Measurements from ENCODE around the gene ZNF260. TPM values are rescaled to one million over a fixed set of nuclear protein-coding genes. Genes with fewer than 3 reads are reported as not detected.

Gene ZNF260
- polyA plus RNA-seq, 2 of the 4 experiments (the other 2 are of a cell fraction) = 22.8 to 25.6 TPM

GRCh38 chr19:36489118-36489919, 38.8 kb downstream of the ZNF260 start, which contains the start of gene ZNF566:
TSS of gene ZNF566 (minus strand) at chr19:36489561. CDS start at chr19:36476557, 13,004 bp downstream.
- DNase-seq (ENCODE audit: low read depth in 1 of 2, low spot score in 1 of 2) = peak; percentile 100
- ChIA-PET CTCF (interaction anchor here (0.6 to 2.0 kb wide), 8 partner anchors 10 to 364 kb away, joined by 3 to 7 read pairs (median 3); partner anchors contain the start of gene ZFP14), POLR2A (interaction anchor here (0.5 to 2.0 kb wide), 24 partner anchors 9 to 1290 kb away, joined by 3 to 49 read pairs (median 4); partner anchors contain the start of genes POLR2I, TBCB, ZFP14 and ZNF146)
- Histone ChIP-seq H3K4me1 (peaks cover 4% of the 10 kb centered on the region; the same call in 1 of the 3 replicates), H3K27ac (peak within 1 kb of the TSS; percentile 89), H3K9me3 (peaks cover 67% of the 10 kb centered on the region), H3K4me2 (peak within 1 kb of the TSS; percentile 71), H3K4me3 (peak within 1 kb of the TSS; percentile 52)
- peak; percentile 99 for FAIRE-seq
- WGBS (ENCODE audit: missing lambda C conversion rate) = 1% methylated on average over 52 of the region's 53 CpGs
- peak; percentile 97 to 98 for ATAC-seq
- TF ChIP-seq POLR2AphosphoS2 (conservative IDR thresholded peaks at IDR 0.05; ENCODE audit: low read length) (no peak), CBX2 (IDR thresholded peaks at IDR 0.05; ENCODE audit: borderline replicate concordance, low read depth) (no peak), HEYL (CRISPR knock-in tag; IDR thresholded peaks at IDR 0.05) (no peak), NPAS2 (CRISPR knock-in tag; IDR thresholded peaks at IDR 0.05; ENCODE audit: borderline replicate concordance) (peak; percentile 41; the same call in 1 of the 2 replicates), BHLHE40 (IDR thresholded peaks at IDR 0.05; ENCODE audit: low read depth, low read length) (no peak), NFE2L2 (conservative IDR thresholded peaks at IDR 0.05; ENCODE audit: low read length) (no peak), PHF8 (IDR thresholded peaks at IDR 0.05; ENCODE audit: borderline replicate concordance, low read depth) (peak; percentile 91), FOSB (CRISPR knock-in tag; IDR thresholded peaks at IDR 0.05) (no peak), TFCP2L1 (CRISPR knock-in tag; IDR thresholded peaks at IDR 0.05) (peak; percentile 87; the same call in 1 of the 2 replicates), MAFK (IDR thresholded peaks at IDR 0.05; ENCODE audit: partially characterized antibody) (no peak), ZNF302 (CRISPR knock-in tag; IDR thresholded peaks at IDR 0.05) (no peak), JUN (IDR thresholded peaks at IDR 0.05) (peak in 1 of 2 experiments; percentile 82; a peak in 4 of 5 replicates), GATA3 (IDR thresholded peaks at IDR 0.05; ENCODE audit: borderline replicate concordance) (peak; percentile 74), TP53 (CRISPR knock-in tag; IDR thresholded peaks at IDR 0.05) (0 out of 2 replicates have a peak, but pooled peaks have one; percentile 57), CBX8 (IDR thresholded peaks at IDR 0.05) (no peak), CEBPB (IDR thresholded peaks at IDR 0.05) (no peak; a peak in 1 of 4 replicates), CHD4 (IDR thresholded peaks at IDR 0.05; ENCODE audit: borderline replicate concordance) (no peak), EHF (CRISPR knock-in tag; IDR thresholded peaks at IDR 0.05) (peak; percentile 66; the same call in 1 of the 2 replicates), ZC3H11A (IDR thresholded peaks at IDR 0.05) (no peak), MAZ (IDR thresholded peaks at IDR 0.05; ENCODE audit: borderline replicate concordance, low read depth, low read length) (0 out of 2 replicates have a peak, but pooled peaks have one; percentile 13), HES2 (IDR thresholded peaks at IDR 0.05) (no peak), MYC (IDR thresholded peaks at IDR 0.05; ENCODE audit: borderline replicate concordance, low read length) (peak; percentile 83), FOXS1 (CRISPR knock-in tag; IDR thresholded peaks at IDR 0.05) (0 out of 2 replicates have a peak, but pooled peaks have one; percentile 48), EHMT2 (IDR thresholded peaks at IDR 0.05; ENCODE audit: low read depth) (no peak), RCOR1 (IDR thresholded peaks at IDR 0.05; ENCODE audit: low read depth, low read length) (no peak), ESRRA (IDR thresholded peaks at IDR 0.05; ENCODE audit: borderline replicate concordance, low read length) (no peak), HOXB5 (CRISPR knock-in tag; IDR thresholded peaks at IDR 0.05) (0 out of 2 replicates have a peak, but pooled peaks have one; percentile 64), RAD21 (conservative IDR thresholded peaks at IDR 0.05 in 1 of 2, IDR thresholded peaks at IDR 0.05 in 1 of 2) (no peak), ZSCAN20 (CRISPR knock-in tag; IDR thresholded peaks at IDR 0.05) (no peak), SMC3 (IDR thresholded peaks at IDR 0.05) (no peak), POLR2A (IDR thresholded peaks at IDR 0.05; ENCODE audit: low read length) (peak; percentile 67), EP300 (IDR thresholded peaks at IDR 0.05) (no peak)
- TF ChIP-seq, protein P1, sequence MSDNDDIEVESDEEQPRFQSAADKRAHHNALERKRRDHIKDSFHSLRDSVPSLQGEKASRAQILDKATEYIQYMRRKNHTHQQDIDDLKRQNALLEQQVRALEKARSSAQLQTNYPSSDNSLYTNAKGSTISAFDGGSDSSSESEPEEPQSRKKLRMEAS (IDR thresholded peaks at IDR 0.05) = peak; percentile 98
- TF ChIP-seq, protein P2, sequence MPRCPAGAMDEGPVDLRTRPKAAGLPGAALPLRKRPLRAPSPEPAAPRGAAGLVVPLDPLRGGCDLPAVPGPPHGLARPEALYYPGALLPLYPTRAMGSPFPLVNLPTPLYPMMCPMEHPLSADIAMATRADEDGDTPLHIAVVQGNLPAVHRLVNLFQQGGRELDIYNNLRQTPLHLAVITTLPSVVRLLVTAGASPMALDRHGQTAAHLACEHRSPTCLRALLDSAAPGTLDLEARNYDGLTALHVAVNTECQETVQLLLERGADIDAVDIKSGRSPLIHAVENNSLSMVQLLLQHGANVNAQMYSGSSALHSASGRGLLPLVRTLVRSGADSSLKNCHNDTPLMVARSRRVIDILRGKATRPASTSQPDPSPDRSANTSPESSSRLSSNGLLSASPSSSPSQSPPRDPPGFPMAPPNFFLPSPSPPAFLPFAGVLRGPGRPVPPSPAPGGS (IDR thresholded peaks at IDR 0.05) = peak; percentile 79; the same call in 1 of the 3 replicates
- TF ChIP-seq, protein P3, sequence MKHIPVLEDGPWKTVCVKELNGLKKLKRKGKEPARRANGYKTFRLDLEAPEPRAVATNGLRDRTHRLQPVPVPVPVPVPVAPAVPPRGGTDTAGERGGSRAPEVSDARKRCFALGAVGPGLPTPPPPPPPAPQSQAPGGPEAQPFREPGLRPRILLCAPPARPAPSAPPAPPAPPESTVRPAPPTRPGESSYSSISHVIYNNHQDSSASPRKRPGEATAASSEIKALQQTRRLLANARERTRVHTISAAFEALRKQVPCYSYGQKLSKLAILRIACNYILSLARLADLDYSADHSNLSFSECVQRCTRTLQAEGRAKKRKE (CRISPR knock-in tag; IDR thresholded peaks at IDR 0.05; ENCODE audit: low read depth) = peak; percentile 71; the same call in 1 of the 2 replicates
- TF ChIP-seq, protein P4, sequence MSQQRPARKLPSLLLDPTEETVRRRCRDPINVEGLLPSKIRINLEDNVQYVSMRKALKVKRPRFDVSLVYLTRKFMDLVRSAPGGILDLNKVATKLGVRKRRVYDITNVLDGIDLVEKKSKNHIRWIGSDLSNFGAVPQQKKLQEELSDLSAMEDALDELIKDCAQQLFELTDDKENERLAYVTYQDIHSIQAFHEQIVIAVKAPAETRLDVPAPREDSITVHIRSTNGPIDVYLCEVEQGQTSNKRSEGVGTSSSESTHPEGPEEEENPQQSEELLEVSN (IDR thresholded peaks at IDR 0.05; ENCODE audit: borderline replicate concordance, low read depth) = peak; percentile 92
- TF ChIP-seq, protein P5, sequence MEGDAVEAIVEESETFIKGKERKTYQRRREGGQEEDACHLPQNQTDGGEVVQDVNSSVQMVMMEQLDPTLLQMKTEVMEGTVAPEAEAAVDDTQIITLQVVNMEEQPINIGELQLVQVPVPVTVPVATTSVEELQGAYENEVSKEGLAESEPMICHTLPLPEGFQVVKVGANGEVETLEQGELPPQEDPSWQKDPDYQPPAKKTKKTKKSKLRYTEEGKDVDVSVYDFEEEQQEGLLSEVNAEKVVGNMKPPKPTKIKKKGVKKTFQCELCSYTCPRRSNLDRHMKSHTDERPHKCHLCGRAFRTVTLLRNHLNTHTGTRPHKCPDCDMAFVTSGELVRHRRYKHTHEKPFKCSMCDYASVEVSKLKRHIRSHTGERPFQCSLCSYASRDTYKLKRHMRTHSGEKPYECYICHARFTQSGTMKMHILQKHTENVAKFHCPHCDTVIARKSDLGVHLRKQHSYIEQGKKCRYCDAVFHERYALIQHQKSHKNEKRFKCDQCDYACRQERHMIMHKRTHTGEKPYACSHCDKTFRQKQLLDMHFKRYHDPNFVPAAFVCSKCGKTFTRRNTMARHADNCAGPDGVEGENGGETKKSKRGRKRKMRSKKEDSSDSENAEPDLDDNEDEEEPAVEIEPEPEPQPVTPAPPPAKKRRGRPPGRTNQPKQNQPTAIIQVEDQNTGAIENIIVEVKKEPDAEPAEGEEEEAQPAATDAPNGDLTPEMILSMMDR (IDR thresholded peaks at IDR 0.05) = no peak

Data from A549 (cell line).